Inferior parietal cortex (tissue), 1 donor: ENCODE measurements around the gene CD52.
A peak's percentile ranks its signal among the peaks of the same experiment; 100 is the strongest.

ENCODE experiments used
- DNase-seq: peaks from one replicate; pipeline ENCODE4 v3.0.0-alpha.2; 2016; ENCODE audit errors: extremely low spot score

The CD52 gene, protein sequence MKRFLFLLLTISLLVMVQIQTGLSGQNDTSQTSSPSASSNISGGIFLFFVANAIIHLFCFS

DNA sequence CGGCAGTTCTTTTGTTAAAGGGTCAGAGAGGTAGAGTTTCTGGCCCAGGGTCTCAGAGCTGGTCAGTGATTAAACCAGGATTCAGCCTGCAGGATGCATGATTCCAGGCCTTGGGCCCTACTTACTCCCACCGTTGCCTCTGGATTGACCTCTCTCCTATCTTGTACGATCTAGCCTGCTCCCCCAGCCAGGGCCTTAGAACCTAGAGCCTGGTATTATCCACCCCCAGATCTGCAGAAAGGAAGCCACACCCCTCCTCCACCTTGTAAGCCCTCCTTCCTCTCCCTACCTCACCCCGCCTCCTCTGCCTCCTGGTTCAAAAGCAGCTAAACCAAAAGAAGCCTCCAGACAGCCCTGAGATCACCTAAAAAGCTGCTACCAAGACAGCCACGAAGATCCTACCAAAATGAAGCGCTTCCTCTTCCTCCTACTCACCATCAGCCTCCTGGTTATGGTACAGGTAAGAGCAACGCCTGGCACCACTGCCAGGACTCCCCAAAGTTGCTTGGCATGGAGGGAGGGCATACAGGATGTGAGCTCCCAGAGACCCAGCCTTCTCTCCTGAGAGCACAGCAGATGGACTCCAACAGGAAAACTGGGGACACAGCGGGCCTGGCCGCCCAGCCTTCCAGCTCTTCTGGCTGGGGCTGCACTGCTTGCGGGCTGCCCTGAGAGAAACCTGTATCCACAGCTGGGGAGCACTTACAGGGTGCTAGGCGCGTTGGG is at the start of gene CD52:
Gene CD52, plus strand, starts transcription at position 347 of the 726 bp plus-strand sequence. Its CDS starts 60 bp downstream, at position 407.
- no peak for DNase-seq

DNA sequence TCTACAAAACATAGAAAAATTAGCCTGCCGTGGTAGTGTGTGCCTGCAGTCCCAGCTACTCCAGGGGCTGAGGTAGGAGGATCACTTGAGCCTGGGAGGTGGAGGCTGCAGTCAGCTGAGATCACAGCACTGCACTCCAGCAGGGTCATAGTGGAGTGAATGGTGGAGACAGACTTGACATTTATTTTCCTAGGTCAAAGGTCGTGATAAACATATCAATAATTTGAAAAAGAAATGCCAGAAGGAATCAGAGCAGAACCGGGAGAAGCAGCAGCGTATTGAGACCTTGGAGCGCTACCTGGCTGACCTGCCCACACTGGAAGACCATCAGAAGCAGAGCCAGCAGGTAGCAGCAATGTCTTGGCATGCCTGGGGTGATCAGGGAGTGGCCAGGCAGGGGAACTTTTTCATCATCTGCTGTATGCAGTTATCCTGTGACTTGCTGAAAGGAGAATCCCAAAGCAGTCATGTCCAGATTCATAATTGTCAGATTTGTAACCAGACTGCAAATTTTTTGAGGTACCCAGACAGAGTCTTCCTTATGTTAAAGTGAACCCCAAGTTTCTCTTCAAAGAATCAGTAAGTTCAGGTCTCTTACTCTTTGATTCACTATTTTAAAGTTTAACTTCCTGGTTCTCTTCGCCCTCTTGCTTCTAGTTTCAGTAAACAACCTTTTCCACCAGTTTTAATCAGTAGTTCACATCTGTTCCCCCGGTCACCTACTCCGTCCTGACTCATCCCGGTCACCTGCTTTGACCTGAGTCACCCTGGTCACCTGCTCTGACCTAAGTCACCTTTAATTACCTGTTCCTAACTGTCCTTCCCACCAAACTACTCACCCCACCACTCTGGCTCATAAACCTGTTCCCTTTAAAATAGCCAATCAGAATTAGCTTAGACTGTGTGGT is 49.2 kb upstream of the CD52 start:
- DNase-seq: no peak

DNA sequence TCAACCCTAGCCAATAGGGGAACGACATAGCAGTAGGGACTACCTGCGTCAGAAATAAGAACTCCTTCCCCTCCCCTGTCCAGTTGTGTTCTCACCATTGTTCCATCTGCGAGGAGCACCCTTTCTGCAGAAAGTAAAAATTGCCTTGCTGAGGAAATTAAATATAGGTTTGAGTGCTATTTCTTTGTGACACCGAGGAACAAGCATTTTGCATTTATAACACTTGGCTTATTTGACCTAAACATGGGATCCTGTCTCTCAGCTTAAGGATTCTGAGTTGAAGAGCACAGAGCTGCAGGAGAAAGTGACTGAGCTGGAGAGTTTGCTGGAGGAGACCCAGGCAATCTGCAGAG is 48.6 kb upstream of the CD52 start:
- DNase-seq: no peak

DNA sequence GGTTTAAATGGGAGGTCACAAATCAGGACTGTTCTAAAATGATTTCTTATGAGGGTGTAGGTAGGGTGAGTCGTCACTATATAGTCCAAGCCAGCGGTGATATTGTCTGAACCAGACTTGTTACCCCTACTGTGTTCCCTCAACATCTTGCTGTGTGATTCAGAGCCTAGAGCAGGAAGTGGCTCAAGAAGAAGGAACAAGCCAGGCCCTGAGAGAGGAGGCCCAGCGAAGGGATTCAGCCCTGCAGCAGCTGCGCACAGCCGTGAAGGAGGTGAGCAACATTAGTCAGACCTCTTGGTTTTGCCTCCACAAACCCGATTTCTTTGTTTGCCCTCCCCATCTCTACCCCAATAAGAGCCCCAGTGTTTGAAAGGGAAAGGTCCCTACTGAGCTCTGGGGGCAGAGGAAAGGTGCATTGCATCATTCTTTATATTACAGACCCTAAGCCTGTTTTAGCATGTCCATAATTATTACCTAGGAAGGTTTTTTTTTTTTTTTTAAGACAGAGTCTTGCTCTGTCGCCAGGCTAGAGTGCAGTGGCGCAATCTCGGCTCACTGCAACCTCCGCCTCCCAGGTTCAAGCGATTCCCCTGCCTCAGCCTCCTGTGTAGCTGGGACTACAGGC is 42.8 kb upstream of the CD52 start:
- DNase-seq: no peak

DNA sequence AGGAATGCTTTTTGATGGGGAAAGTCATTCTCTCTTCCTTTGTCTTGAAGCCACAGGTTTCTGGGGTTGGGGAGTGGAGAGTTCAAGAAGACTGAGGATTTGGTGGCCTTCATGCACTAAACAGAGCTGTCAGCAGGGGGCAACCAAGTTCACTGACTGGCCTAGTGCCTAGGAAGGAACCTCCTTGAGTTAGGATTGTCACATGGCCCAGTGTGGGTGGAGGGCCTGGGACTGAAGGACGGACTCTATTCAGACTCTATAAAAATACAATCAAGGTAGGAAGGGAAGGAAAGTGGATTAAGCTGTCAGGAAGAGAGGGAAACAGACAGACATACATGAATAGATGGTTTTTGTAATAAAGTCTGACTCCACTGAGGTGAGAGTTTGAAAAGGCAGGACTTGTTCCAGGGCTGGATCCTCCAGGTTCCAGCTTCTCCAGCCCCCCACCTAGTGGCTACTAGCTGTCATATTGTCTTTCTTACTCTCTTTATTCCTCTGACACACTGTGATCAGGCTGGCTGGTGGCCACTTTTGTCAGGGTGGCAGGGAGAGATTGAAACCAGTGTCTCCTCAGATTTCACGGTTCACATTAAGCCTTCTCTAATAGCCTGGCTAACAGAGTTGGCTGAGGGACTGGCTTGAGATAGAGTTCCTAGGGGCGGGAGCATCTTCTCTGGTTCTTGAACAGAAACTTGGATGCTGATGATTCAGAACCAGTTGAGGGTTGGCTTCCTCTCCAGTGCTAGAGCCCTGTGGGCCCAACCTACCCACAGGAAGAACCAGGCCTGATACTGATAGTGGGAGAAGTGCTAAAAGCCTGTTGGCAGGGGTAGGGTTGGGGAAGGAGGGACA is 42.0 kb upstream of the CD52 start:
- DNase-seq: peak; percentile 91

DNA sequence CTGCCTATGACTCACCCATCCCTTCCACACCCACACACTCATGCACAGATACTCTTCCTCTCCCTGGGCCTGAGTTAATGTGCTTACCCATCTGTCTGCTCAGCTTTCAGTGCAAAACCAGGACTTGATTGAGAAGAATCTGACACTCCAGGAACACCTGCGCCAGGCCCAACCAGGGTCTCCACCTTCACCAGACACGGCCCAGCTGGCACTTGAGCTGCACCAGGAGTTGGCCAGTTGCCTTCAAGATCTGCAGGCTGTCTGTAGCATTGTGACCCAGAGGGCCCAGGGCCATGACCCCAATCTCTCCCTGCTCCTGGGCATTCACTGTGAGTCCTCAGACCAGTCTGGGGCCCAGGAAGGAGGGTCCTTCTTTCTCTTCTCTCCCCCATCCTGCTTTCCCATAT is 41.3 kb upstream of the CD52 start:
- DNase-seq: no peak

DNA sequence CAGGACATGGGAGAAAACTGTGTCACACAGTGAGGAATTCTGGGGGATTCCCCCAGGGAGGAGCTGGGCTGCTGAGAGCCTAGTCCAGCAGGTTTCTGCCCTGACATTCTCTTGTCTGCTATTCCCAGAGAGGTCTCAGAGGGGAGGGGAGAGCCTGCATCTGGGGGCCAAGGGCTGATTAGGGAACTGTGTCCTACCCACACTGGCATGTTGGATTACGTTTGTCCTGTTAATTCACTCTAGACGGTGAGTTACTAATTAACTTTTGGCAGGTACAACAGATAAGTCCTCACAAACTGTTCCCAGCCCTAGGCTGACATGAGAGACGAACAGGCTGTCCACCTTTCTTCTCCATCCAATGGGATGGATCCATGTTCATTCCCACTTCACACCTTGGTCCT is 40.5 kb upstream of the CD52 start:
- no peak for DNase-seq

DNA sequence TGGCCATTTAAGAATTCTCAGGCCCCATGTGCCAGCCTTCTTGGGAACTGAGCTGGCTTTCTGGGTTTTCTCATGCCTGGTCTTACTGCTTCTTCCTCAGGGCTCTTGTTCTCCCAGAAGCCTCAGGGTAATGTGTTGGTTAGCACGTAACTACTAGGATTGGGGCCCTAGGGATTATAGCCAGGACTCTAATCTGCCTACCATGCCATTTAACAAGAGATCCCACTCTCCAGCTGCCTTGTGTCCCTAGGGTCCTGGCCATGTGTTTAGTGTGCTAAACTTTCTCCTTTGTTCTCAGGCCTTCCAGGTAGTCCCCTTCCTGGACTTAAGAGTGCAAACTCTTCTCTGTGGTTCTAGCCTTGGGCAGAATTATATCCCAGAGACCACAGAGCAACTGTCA is 40.0 kb upstream of the CD52 start:
- no peak for DNase-seq

DNA sequence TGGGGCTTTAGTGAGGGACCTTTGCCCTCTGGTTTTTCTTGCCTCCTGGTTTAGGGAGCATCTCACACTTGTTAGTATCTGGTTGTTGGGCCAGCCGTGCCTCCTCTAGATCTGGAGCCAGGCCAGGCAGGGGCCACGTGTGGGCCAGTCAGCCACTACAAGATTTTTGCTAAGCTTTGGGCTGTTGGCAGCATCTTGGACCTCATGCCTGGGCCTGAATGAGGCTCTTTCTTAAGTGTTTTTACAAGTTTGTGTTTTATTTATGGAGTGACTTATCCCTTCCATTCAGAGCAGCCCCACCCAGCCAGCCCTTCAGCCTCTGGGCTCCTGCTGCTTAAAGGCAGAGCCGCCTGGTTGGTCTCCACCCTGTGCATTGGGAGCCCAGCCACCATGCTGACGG is 39.5 kb upstream of the CD52 start:
- DNase-seq: no peak

DNA sequence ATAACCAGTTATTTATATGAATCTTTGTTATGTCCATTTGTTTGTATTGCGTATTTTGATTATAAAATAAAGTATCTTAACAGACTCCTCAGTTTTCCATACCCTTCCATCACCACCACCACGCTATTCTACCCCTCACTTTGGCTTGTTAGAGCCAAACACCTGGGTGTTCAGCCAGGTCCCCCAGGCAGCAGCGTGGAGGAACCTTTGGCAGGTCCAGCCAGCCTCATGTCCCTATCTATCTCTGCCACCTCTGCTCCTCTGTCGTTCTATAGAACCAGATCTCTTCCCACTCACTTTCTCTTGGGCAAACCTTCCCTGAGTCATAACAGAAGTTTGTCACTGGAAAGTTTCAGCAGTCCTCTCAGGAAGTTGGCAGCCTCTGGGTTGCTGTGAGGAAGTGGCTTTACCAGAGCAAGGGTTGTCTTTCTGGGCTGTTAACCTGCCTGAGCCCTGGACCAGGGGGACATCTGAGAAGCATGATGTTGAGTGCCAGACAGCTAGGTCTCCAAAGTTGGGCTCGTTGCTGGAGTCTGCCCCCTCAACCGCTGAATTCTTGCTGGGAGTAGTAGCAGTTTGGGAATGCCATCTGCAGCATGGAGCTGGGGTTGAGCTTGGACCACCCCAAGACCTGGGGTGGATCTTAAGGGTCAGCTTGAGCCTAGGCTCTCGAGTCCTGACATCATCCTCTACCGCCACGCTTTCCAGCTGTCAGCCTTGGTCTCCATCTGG is 38.9 kb upstream of the CD52 start:
- no peak for DNase-seq

DNA sequence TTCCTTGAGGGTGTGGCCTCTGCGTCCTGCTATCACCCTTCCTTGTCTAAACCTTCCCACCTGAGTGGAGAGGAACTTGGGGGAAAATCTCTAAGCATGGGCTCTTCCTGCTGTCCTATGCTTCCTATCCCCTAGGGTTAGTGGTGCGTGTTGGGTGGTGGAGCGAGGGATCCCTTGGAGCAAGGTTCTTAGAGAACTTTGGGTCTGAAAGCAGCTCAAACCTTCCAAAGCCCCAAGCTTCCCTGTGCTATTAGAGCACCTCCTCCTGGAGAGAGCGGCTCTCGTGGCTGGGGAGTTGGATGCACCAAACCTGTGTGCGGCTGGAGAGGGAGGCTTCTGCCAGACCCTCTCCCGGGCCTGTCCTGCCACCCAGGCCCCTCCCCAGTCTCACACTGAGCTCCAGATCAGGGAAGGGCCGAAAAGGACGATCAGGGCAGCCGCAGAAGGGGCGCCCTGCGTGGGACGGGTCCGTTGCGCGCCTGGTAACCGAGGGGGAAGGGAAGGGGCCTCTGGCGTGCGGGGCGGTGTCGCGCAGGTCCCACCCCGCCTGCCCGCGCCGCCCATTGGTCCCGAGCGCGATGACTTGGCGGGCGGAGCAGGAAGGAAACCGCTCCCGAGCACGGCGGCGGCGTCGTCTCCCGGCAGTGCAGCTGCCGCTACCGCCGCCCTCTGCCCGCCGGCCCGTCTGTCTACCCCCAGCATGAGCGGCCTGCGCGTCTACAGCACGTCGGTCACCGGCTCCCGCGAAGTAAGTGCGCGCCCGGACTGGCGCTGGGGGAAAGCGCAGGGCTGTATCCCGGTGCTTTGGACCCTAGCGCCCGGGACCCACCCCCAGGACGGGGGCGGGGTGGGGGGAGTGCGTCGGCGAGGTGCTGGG is 38.1 kb upstream of the CD52 start, which contains the start of gene SH3BGRL3:
Gene SH3BGRL3, plus strand, starts transcription at position 631 of the 877 bp plus-strand sequence. Its CDS starts 70 bp downstream, at position 701.
- peak; percentile 79 for DNase-seq

DNA sequence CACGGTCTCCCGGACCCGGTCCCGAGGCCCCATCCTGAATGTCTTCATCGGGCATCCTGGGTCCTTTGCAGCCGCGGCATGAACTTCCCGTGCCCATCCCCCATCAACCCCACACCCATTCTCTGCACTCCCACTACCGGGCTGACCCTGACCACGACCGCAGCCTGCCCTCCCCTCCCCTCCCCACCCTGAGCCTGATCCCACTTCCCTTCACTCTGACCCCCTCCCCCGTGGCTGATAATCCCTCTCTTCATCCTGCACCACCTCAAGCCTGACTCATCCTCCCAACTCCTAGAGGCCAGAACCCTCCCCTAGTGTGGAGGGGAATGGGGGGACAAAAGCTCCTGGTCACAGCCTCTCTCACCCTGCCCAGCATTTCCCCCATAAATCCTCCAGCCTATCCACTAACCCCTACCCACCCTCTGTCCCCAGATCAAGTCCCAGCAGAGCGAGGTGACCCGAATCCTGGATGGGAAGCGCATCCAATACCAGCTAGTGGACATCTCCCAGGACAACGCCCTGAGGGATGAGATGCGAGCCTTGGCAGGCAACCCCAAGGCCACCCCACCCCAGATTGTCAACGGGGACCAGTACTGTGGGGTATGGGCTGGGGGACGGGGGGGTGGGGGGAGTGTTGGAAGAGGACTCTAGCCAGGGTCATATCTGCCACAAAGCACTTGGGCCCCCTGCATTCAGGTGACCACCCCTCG is 37.3 kb upstream of the CD52 start:
- no peak for DNase-seq

DNA sequence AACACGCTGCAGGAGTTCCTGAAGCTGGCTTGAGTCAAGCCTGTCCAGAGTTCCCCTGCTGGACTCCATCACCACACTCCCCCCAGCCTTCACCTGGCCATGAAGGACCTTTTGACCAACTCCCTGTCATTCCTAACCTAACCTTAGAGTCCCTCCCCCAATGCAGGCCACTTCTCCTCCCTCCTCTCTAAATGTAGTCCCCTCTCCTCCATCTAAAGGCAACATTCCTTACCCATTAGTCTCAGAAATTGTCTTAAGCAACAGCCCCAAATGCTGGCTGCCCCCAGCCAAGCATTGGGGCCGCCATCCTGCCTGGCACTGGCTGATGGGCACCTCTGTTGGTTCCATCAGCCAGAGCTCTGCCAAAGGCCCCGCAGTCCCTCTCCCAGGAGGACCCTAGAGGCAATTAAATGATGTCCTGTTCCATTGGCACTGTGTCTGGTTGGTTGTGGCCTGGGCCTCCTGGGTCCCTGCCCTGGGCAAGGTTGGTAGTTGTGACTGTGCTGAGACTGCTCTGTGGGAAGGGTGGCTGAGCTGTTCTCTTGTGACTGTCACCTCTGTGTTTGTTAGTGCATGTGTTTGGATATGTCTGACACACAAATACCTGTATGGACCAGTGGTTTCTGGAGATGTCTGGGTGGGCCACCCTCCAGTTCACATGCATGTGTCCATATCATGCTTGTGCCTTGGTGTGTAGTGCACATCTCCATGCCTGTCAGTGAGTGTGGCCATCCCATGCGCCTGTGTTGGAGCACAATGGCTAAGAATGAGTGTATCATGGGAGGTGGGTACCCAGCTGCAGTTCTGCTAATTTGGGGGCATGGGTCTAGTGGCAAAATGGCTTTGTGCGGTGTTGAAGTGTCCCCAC is 36.4 kb upstream of the CD52 start:
- no peak for DNase-seq

DNA sequence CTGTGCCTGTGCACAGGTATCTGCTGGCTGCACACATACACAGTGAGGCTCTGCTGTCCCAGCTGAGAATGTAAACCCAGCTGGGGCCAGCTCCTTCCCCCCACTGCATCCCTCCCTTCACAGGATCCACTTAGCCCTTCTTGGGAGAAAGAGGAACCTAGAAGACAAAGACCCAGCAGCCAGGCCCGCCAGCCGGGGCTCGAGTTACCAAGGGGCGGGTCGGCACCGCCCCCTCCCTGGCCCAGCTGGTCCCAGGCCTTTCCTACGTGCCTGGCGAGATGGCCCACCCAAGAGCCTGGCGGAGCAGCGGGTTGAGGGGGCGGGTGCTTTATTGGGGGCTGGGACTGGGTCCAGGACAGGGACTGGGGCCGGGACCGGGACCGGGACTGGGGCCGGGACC is 35.8 kb upstream of the CD52 start:
- DNase-seq: no peak

DNA sequence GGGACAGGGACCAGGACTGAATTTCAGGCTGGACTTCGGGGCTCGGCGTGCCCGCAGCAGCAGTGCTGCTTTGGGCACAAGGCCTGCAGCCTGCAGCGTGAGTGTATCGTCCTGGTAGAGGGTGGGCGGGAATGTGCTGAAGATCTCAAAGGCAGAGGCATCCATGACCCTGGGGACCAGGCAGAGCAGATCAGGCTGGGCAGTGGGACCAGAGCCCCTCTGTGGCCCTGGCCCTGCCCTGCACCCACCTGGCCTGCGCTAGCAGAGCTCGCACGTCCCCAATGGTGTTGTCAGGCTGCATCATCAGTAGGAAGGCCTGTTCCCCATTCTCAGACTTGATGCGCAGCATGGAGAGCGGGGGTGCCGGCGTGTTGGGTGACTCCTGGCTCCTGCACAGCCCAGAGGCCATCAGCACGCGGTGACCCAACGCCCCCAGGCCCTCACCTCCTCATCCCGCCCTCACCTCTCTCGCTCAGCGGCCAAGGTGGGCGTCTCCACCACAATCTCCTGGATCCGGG is 35.3 kb upstream of the CD52 start:
- DNase-seq: no peak

DNA sequence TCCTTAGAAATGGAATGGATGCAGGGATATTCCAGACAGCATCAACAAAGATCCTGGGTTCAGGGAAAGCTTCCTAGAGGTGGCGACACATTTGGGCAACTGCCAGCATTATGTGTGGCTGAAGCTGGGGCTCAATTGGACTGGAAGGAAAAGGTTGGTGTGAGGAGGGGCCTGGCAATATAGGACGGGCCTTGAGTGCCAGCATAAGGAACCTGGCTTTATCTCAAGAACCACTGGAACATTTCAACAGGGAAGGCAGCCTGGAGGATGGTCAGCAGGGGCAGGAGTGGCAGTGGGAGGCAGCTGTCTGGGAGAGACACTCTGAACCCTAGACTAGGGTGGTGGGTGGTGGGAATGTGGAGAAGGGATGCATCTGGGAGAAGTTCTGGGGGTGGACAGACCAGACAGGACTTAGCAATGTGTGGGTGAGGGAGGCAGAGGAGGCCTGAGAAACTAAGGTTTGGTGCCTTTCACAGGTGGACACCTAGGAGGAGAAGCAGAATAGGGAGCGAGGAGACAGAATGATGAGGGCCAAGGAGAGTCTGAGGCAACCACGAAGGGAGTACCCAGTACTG is 34.4 kb upstream of the CD52 start:
- no peak for DNase-seq

DNA sequence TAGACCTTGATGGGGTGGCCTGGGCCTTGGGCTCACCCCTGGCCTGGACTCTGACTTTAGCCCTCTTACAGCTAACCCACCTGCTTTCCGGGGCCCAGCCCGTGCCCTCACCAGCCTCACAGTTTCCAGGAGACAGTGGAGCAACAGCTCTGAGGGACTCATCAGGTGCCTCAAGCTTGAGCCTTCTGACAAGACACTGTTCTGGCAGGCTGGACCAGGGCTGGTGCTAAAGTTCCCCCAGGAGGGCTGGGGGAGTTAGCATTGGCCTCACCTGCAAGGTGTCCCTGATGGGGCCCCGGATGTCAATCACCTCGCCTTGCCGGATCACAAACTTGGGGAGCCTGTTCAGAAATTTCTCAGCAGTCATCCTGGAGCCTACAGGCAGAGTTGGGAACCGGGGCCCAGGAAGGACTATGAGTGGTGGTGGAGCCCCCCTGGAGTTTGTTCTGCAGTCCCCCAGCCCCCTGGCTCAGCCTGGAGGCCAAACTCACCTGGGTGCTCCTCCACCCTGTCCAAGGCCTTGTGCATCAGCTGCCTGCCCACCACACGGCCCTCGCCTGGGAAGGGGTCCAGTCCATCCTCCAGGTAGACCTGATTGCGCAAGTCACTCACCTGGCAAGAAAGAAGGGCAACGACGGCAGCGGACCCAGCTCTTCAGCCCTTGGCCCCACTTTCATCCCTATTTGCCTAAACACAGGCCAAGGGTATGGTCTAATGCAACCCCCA is 33.7 kb upstream of the CD52 start:
- DNase-seq: no peak
